K562 (cell line): ENCODE results near the gene C22orf31. TPM values are rescaled to one million over a fixed set of nuclear protein-coding genes. Genes with fewer than 3 reads are reported as not detected.

Experiments
- ATAC-seq: fragments of 200-7000 bp; cut with Tn5 transposase; 3 replicates; pipeline ENCODE4 v1.9.1; 2020; ENCODE audit warnings: moderate library complexity
- BruUV-seq: library from RNA; stranded (reverse); fragments of 400-500 nt; replicated peaks from 2 replicates; lab custom pipeline; 2021; lab: Mats Ljungman, UMichigan
- CTCF ChIA-PET: fragments of 300-600 bp; formaldehyde crosslinking; extraction: SDS; loops from one replicate; lab custom pipeline; 2021; ENCODE audit warnings: low intra/inter-chr PET ratio; lab: Yijun Ruan, JAX
- POLR2A ChIA-PET: fragments of 300-600, 350-650 bp; sonication (Branson Sonifier 250); formaldehyde crosslinking; extraction: SDS; loops from one replicate; lab custom pipeline; 2021; ENCODE audit warnings: antibody characterized with exemption, inconsistent platforms; lab: Yijun Ruan, JAX
- DNase-seq, 4 experiments: peaks; one replicate each; pipeline versions ENCODE4 v3.0.0 to v3.0.0-alpha.2; 2011 to 2018; ENCODE audit warnings: low spot score in 3 of 4, mixed read lengths in 3 of 4; ENCODE audit errors: extremely low read depth in 1 of 4
- FAIRE-seq: peaks from 2 replicates; lab custom pipeline; 2011; peaks lifted over from hg19 to GRCh38; lab: Jason Lieb, UNC
- H2AFZ ChIP-seq: 2 replicates; pipeline ENCODE4 v1.6.0; 2011; ENCODE audit warnings: low read depth, low read length, control low read depth, inconsistent platforms
- H3K27ac ChIP-seq: fragments of 200-600 bp; 3 replicates; pipeline ENCODE4 v1.8.0; 2011; ENCODE audit warnings: low read depth, mild to moderate bottlenecking, control low read depth, inconsistent platforms, low read length, moderate library complexity, mixed read lengths; ENCODE audit errors: extremely low read depth
- H3K27me3 ChIP-seq, 2 experiments: fragments of 300-600 bp in 1 of 2; 2 replicates in 1 of 2; 3 replicates in 1 of 2; pipeline versions ENCODE4 v1.6.0 to v1.8.0; 2011; ENCODE audit warnings: inconsistent platforms in 2 of 2, low read length in 2 of 2, mild to moderate bottlenecking in 1 of 2, mixed read lengths in 1 of 2, moderate library complexity in 1 of 2; ENCODE audit not compliant: control insufficient read depth in 2 of 2, insufficient read depth in 2 of 2
- H3K36me3 ChIP-seq: fragments of 300-600 bp; 3 replicates; pipeline ENCODE4 v1.8.0; 2011; ENCODE audit warnings: mild to moderate bottlenecking, low read length, inconsistent platforms; ENCODE audit not compliant: control insufficient read depth, insufficient read depth
- H3K4me1 ChIP-seq, 2 experiments: fragments of 200-600 bp in 1 of 2; replicated peaks in 1 of 2; 2 replicates in 1 of 2; 3 replicates in 1 of 2; pipeline versions ENCODE4 v1.5.1 to v1.8.0; 2011; ENCODE audit warnings: inconsistent platforms in 2 of 2, low read length in 2 of 2, mild to moderate bottlenecking in 1 of 2, mixed read lengths in 1 of 2, moderate library complexity in 1 of 2; ENCODE audit not compliant: control insufficient read depth in 2 of 2, insufficient read depth in 2 of 2
- H3K4me2 ChIP-seq: 2 replicates; pipeline ENCODE4 v1.6.1; 2011; ENCODE audit warnings: low read length, control low read depth, inconsistent platforms, mixed read lengths; ENCODE audit not compliant: insufficient read depth
- H3K4me3 ChIP-seq: fragments of 200-600 bp; sonication (generic), shearing (Covaris generic); 2 replicates; pipeline ENCODE4 v1.5.1; 2016; ENCODE audit warnings: control low read depth, inconsistent platforms
- H3K79me2 ChIP-seq: fragments of 200-600 bp; 3 replicates; pipeline ENCODE4 v1.8.0; 2011; ENCODE audit warnings: low read length, inconsistent platforms; ENCODE audit not compliant: control insufficient read depth, insufficient read depth
- H3K9ac ChIP-seq, 2 experiments: 2 replicates each; pipeline versions ENCODE4 v1.6.0 to v1.6.1; 2011; ENCODE audit warnings: low read depth in 2 of 2, low read length in 2 of 2, control low read depth in 1 of 2, inconsistent platforms in 1 of 2, mild to moderate bottlenecking in 1 of 2, mixed read lengths in 1 of 2; ENCODE audit not compliant: insufficient read depth in 1 of 2
- H3K9me1 ChIP-seq: one replicate; pipeline ENCODE4 v1.6.0; 2011; ENCODE audit warnings: inconsistent platforms, mild to moderate bottlenecking, low read length, moderate library complexity; ENCODE audit not compliant: control insufficient read depth, insufficient read depth
- H3K9me3 ChIP-seq: replicated peaks from 2 replicates; pipeline ENCODE4 v1.5.1; 2011; ENCODE audit warnings: low read depth, low read length, inconsistent platforms; ENCODE audit not compliant: control insufficient read depth, insufficient read depth
- H4K20me1 ChIP-seq: replicated peaks from 2 replicates; pipeline ENCODE4 v1.6.1; 2011; ENCODE audit warnings: low read length, inconsistent platforms, mixed read lengths; ENCODE audit not compliant: control insufficient read depth, insufficient read depth
- ARID1B ChIP-seq: fragments of 450-650 bp; IDR thresholded peaks from 2 replicates; pipeline ENCODE4 v1.6.1; 2016; ENCODE audit warnings: antibody characterized with exemption, mild to moderate bottlenecking, inconsistent platforms
- CXXC5 ChIP-seq: fragments of 250-450 bp; sonication (Bioruptor Pico); IDR thresholded peaks from 2 replicates; pipeline ENCODE4 v1.8.0; 2022; ENCODE audit warnings: inconsistent platforms, mild to moderate bottlenecking, moderate library complexity
- ETV1 ChIP-seq: fragments of 450-650 bp; conservative IDR thresholded peaks from 2 replicates; pipeline ENCODE4 v1.6.1; 2016; ENCODE audit warnings: missing genetic modification characterization, control low read depth, low read depth, missing compliant biosample characterization
- PHF8 ChIP-seq: fragments of 200-600 bp; sonication (generic); IDR thresholded peaks from 2 replicates; pipeline ENCODE4 v1.6.1; 2012; ENCODE audit warnings: mixed run types, mild to moderate bottlenecking, inconsistent platforms, low read length, moderate library complexity, borderline replicate concordance
- PRPF4 ChIP-seq: fragments of 200-400 bp; formaldehyde crosslinking; IDR thresholded peaks from one replicate; pipeline ENCODE4 v1.6.1; 2017; ENCODE audit warnings: low read length, low read depth, mild to moderate bottlenecking; ENCODE audit not compliant: insufficient read depth, poor library complexity, severe bottlenecking
- SPI1 ChIP-seq: IDR thresholded peaks from 2 replicates; pipeline ENCODE4 v1.6.1; 2011; ENCODE audit warnings: low read depth, low read length, control low read depth, borderline replicate concordance
- SUPT5H ChIP-seq: fragments of 450-650 bp; IDR thresholded peaks from 2 replicates; pipeline ENCODE4 v1.6.1; 2016
- TBP ChIP-seq: optimal IDR thresholded peaks from 2 replicates; pipeline ENCODE3; 2011; ENCODE audit warnings: low read depth, low read length, improper control_type of control experiment
- ZBTB11 ChIP-seq, 3 experiments: fragments of 200-800 bp in 1 of 3; fragments of 250-450 bp in 1 of 3; fragments of 450-650 bp in 1 of 3; sonication (Bioruptor Pico) in 1 of 3; sonication (Bioruptor generic) in 1 of 3; formaldehyde crosslinking in 1 of 3; IDR thresholded peaks; 2 replicates each; pipeline versions ENCODE4 v1.6.1 to v1.8.0; 2016 to 2022; ENCODE audit warnings: mild to moderate bottlenecking in 2 of 3, missing genetic modification characterization in 2 of 3, missing compliant biosample characterization in 1 of 3, moderate library complexity in 1 of 3
- WGBS: fragments of 100-300 bp; shearing (Covaris generic); methylation state at CpG from one replicate; pipeline ENCODE4 v1.1.6; 2016; ENCODE audit warnings: low coverage, mixed read lengths; ENCODE audit not compliant: insufficient coverage; ENCODE audit errors: missing lambda C conversion rate; 5-methylcytosine and 5-hydroxymethylcytosine counted together
- in situ Hi-C: fragments of 300-500 bp; cut with MboI; formaldehyde crosslinking; loops from 4 replicates; pipeline ENCODE4 v1.15.0; 2018; ENCODE audit warnings: inconsistent platforms, mixed read lengths
- intact Hi-C: fragments of 100-400 bp; cut with micrococcal nuclease; formaldehyde crosslinking; loops from 2 replicates; pipeline ENCODE4 v1.14.2; 2022
- polyA plus RNA-seq, 8 experiments: library from polyadenylated mRNA; depleted of rRNA in 4 of 8; stranded (reverse) in 5 of 8; unstranded in 3 of 8; fragments of >200 nt; fragmentation: Nextera tagmentation in 2 of 8; fragmentation: Illumina TruSeq in 1 of 8; extraction: Ambion mirVana in 2 of 8; extraction: Trizol in 1 of 8; gene quantifications; 2 replicates each; pipeline versions ENCODE4 v1.2.1 to v1.2.3, GENCODE V29; 2011 to 2014; ENCODE audit warnings: inconsistent platforms in 1 of 8, missing spikeins in 1 of 8
- total RNA-seq, 7 experiments: library from RNA; depleted of rRNA in 6 of 7; stranded (reverse); fragments of >200 nt in 6 of 7; fragmentation: Illumina TruSeq in 2 of 7; extraction: Trizol in 2 of 7; gene quantifications; 2 replicates each; pipeline versions ENCODE4 v1.2.1 to v1.2.3, GENCODE V29; 2011 to 2021; ENCODE audit warnings: low replicate concordance in 1 of 7
- TF ChIP-seq, protein P1 (sequence below), 2 experiments: fragments of 450-650 bp in 1 of 2; sonication (generic) in 1 of 2; formaldehyde crosslinking in 1 of 2; IDR thresholded peaks in 1 of 2; conservative IDR thresholded peaks in 1 of 2; 2 replicates each; pipeline versions ENCODE4 v1.6.1 to v1.8.1; 2016 to 2023; ENCODE audit warnings: mild to moderate bottlenecking in 2 of 2, moderate library complexity in 2 of 2, inconsistent platforms in 1 of 2, missing genetic modification reagents in 1 of 2
- TF ChIP-seq, protein P2 (sequence below): fragments of 450-650 bp; formaldehyde crosslinking; IDR thresholded peaks from 2 replicates; pipeline ENCODE4 v1.4.0; 2020; ENCODE audit warnings: mild to moderate bottlenecking, mixed read lengths
- TF ChIP-seq, protein P3 (sequence below): sonication (generic); formaldehyde crosslinking; IDR thresholded peaks from 2 replicates; pipeline ENCODE4 v1.8.1; 2023; ENCODE audit warnings: mild to moderate bottlenecking, missing genetic modification reagents, moderate library complexity

Gene C22orf31
- total and polyA plus RNA-seq, 9 of the 15 experiments (the other 6 are each of a cell fraction or from before 2014, with no cell fraction given) = not detected

DNA sequence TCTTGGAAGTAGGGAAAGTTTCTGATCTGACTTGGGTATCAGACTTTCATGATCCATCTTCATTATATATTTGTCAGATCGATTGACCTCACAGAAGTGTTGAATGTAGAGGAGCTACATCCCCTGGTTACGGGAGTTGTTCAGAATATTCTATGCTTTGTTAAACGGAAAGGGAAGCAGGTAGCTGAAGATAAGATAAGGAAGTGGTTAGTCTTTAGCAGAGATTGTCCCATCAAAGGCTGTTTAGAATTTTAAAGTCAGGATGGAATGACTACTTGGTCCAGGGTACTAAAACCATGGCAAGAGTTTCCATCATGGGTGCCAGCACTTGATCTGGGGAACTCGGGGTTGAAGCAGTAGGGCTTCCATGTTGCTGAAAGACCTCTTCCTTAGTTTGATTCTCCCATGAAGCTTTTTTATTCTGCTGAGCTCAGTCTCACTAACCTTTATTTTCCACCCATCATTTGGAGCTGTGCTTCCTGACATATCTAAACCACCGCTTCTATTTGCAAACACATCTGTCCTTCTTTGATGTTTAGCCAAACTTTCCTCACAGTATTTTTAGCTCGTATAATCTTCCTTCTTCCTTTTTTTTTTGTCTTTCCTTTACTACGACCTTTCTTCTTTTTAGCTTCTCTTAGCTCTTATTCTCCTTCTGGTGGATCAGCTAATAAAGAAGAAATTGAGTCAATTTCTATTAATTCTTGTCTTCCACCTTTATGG, 4.0 kb upstream of the C22orf31 start:
- BruUV-seq = no TSS peak
- 0% methylated on average over 6 of the region's 7 CpGs for WGBS
- no peaks in the 10 kb centered on the region; a peak in 2 of 5 replicates for H3K4me1 ChIP-seq
- TF ChIP-seq PRPF4 = no peak
- no peak for TF ChIP-seq ZBTB11 (CRISPR knock-in tag; IDR thresholded peaks at IDR 0.05)
- TF ChIP-seq ARID1B = 0 out of 2 replicates have a peak, but pooled peaks have one; percentile 30
- 0 out of 2 replicates have a peak, but pooled peaks have one; percentile 32 for TF ChIP-seq SPI1
- TF ChIP-seq, protein P1, sequence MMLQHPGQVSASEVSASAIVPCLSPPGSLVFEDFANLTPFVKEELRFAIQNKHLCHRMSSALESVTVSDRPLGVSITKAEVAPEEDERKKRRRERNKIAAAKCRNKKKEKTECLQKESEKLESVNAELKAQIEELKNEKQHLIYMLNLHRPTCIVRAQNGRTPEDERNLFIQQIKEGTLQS (IDR thresholded peaks at IDR 0.05) = no peak
- TF ChIP-seq, protein P1 (CRISPR knock-in tag; conservative IDR thresholded peaks at IDR 0.05) = no peak
- no peak for TF ChIP-seq CXXC5 (CRISPR knock-in tag)
- no peak for TF ChIP-seq PHF8
- no peak for TF ChIP-seq SUPT5H
- no peak for TF ChIP-seq TBP
- TF ChIP-seq, protein P2, sequence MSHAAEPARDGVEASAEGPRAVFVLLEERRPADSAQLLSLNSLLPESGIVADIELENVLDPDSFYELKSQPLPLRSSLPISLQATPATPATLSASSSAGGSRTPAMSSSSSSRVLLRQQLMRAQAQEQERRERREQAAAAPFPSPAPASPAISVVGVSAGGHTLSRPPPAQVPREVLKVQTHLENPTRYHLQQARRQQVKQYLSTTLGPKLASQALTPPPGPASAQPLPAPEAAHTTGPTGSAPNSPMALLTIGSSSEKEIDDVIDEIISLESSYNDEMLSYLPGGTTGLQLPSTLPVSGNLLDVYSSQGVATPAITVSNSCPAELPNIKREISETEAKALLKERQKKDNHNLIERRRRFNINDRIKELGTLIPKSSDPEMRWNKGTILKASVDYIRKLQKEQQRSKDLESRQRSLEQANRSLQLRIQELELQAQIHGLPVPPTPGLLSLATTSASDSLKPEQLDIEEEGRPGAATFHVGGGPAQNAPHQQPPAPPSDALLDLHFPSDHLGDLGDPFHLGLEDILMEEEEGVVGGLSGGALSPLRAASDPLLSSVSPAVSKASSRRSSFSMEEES (CRISPR knock-in tag) = no peak
- peak; percentile 54; the same call in 1 of the 2 replicates for TF ChIP-seq ETV1 (tag)
- TF ChIP-seq, protein P3, sequence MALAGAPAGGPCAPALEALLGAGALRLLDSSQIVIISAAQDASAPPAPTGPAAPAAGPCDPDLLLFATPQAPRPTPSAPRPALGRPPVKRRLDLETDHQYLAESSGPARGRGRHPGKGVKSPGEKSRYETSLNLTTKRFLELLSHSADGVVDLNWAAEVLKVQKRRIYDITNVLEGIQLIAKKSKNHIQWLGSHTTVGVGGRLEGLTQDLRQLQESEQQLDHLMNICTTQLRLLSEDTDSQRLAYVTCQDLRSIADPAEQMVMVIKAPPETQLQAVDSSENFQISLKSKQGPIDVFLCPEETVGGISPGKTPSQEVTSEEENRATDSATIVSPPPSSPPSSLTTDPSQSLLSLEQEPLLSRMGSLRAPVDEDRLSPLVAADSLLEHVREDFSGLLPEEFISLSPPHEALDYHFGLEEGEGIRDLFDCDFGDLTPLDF (CRISPR knock-in tag) = no peak

More for the DNA sequence above, 4.0 kb upstream of the C22orf31 start:
- Histone ChIP-seq H3K36me3 (no peaks in the 10 kb centered on the region), H3K27me3 (no peaks in the 10 kb centered on the region; a peak in 1 of 5 replicates), H3K9me3 (no peaks in the 10 kb centered on the region), H3K9me1 (no peaks in the 10 kb centered on the region), H3K4me2 (no peak overlapping the region), H3K9ac (no peak overlapping the region), H3K27ac (no peak overlapping the region), H2AFZ (no peak overlapping the region), H3K79me2 (no peaks in the 10 kb centered on the region), H4K20me1 (no peaks in the 10 kb centered on the region), H3K4me3 (no peak overlapping the region)
- intact Hi-C loops (loop anchor here (10.0 kb wide), 1 partner anchor 89 kb away; no protein-coding TSS in a partner anchor), in situ Hi-C loops (no loop called here)
- no peak for FAIRE-seq
- no peak for DNase-seq
- POLR2A ChIA-PET = interaction anchor here (0.5 to 1.7 kb wide), 3 partner anchors 11 to 93 kb away, joined by 3 to 6 read pairs (median 5); no protein-coding TSS in a partner anchor
- no peak for ATAC-seq
- CTCF ChIA-PET = no interaction called here
